Body of pancreas (tissue), 4 donors: ENCODE data around the gene SLC22A23. TPM values are rescaled to one million over a fixed set of nuclear protein-coding genes. Genes with fewer than 3 reads are reported as not detected.

Experiments used
- ATAC-seq: fragments of 150-250 bp; one replicate; pipeline ENCODE4 v1.9.1; 2016
- DNase-seq, 4 donors: peaks; one replicate each; pipeline ENCODE4 v3.0.0-alpha.2; 2019
- H3K27ac ChIP-seq, 4 donors: fragments of 200-600 bp; sonication (generic); 1 replicate in 3 of 4; 2 replicates in 1 of 4; pipeline versions ENCODE4 v1.5.1 to v1.6.1; 2016 to 2019; ENCODE audit warnings: mild to moderate bottlenecking in 1 of 4, mixed read lengths in 1 of 4, moderate library complexity in 1 of 4
- H3K27me3 ChIP-seq, 2 donors: fragments of 200-600 bp; sonication (generic); one replicate each; pipeline ENCODE4 v1.6.0; 2016; ENCODE audit warnings: mild to moderate bottlenecking in 1 of 2
- H3K36me3 ChIP-seq, 2 donors: fragments of 200-600 bp; sonication (generic); replicated peaks in 1 of 2; 2 replicates each; pipeline ENCODE4 v1.5.1; 2016; ENCODE audit warnings: low read depth in 2 of 2; ENCODE audit not compliant: insufficient read depth in 1 of 2
- H3K4me1 ChIP-seq: fragments of 200-600 bp; sonication (generic); one replicate; pipeline ENCODE4 v1.6.0; 2016
- H3K4me3 ChIP-seq, 2 donors: fragments of 200-600 bp; sonication (generic); 1 replicate in 1 of 2; 2 replicates in 1 of 2; pipeline ENCODE4 v1.5.1; 2016 to 2019
- H3K9me3 ChIP-seq, 3 donors: fragments of 200-600 bp; sonication (generic); 1 replicate in 2 of 3; 2 replicates in 1 of 3; pipeline ENCODE4 v1.5.1; 2016
- POLR2A ChIP-seq, 3 donors: fragments of 450-650 bp; IDR thresholded peaks; one replicate each; pipeline ENCODE4 v1.6.1; 2016; ENCODE audit warnings: antibody characterized with exemption in 3 of 3, mild to moderate bottlenecking in 2 of 3
- WGBS, 2 donors: methylation state at CpG; one replicate each; pipeline ENCODE4 v1.1.5; 2017; 5-methylcytosine and 5-hydroxymethylcytosine counted together
- intact Hi-C: fragments of 100-400 bp; cut with DNase I; formaldehyde crosslinking; loops from one replicate; pipeline ENCODE4 v1.15.1; 2023
- total RNA-seq, 2 donors: library from RNA; depleted of rRNA; stranded (reverse); fragments of >200 nt; gene quantifications; one replicate each; pipeline ENCODE4 v1.1.0, GENCODE V29; 2016
- TF ChIP-seq, protein P1 (sequence below), 7 experiments: fragments of 450-650 bp in 4 of 7; fragments of 200-600 bp in 3 of 7; sonication (generic) in 3 of 7; IDR thresholded peaks; one replicate each; pipeline ENCODE4 v1.5.1; 2016 to 2019; ENCODE audit warnings: antibody characterized with exemption in 7 of 7

SLC22A23 gene
- total RNA-seq, 2 donors from 2014 or later = 20.4 to 32.2 TPM

DNA sequence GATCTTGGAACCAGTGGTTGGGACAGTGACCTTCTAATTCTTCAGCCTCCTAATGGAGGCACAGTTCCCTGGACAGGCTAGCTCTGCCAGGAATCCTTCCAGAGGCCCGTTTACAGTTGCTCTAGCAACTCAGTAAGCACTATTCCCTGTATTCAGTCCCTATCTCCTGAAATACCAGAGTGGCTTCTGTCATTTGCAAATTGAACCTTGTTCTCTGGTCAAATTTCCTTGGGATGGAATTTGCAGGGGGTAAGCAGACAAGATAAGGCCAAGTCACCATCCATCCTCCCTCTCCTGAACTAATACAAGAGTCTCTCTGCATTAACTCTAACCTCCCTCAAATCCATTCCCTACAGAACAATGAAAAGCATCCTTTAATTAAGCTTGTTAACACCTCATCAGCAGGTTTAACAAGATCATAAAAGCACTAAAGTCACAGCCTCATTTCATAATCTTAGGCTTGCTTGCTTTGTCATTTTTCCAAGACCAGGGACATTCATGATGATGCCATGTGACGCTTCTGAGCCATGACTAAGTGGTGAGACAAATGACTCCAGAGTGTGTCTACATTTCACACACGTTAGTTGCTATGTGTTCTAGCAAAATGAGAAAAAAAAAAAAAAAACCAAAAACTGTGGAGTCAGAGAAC lies 37.1 kb downstream of the SLC22A23 start:
- Histone ChIP-seq H3K9me3 (no peaks in the 10 kb centered on the region), H3K4me3 (no peak overlapping the region), H3K4me1 (peaks cover 37% of the 10 kb centered on the region), H3K27ac (peak overlapping the region; percentile 2 to 84 (median 73)), H3K36me3 (no peaks in the 10 kb centered on the region), H3K27me3 (no peaks in the 10 kb centered on the region)
- 35% methylated on average over 3 of the region's 3 CpGs for WGBS, 2 donors
- TF ChIP-seq, protein P1, sequence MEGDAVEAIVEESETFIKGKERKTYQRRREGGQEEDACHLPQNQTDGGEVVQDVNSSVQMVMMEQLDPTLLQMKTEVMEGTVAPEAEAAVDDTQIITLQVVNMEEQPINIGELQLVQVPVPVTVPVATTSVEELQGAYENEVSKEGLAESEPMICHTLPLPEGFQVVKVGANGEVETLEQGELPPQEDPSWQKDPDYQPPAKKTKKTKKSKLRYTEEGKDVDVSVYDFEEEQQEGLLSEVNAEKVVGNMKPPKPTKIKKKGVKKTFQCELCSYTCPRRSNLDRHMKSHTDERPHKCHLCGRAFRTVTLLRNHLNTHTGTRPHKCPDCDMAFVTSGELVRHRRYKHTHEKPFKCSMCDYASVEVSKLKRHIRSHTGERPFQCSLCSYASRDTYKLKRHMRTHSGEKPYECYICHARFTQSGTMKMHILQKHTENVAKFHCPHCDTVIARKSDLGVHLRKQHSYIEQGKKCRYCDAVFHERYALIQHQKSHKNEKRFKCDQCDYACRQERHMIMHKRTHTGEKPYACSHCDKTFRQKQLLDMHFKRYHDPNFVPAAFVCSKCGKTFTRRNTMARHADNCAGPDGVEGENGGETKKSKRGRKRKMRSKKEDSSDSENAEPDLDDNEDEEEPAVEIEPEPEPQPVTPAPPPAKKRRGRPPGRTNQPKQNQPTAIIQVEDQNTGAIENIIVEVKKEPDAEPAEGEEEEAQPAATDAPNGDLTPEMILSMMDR (IDR thresholded peaks at IDR 0.05) = no peak
- TF ChIP-seq POLR2A (IDR thresholded peaks at IDR 0.05) = no peak
- DNase-seq (peak in 2 of 4 donors; percentile 45 to 46), ATAC-seq (peak; percentile 54)
- intact Hi-C loops = no loop called here

DNA sequence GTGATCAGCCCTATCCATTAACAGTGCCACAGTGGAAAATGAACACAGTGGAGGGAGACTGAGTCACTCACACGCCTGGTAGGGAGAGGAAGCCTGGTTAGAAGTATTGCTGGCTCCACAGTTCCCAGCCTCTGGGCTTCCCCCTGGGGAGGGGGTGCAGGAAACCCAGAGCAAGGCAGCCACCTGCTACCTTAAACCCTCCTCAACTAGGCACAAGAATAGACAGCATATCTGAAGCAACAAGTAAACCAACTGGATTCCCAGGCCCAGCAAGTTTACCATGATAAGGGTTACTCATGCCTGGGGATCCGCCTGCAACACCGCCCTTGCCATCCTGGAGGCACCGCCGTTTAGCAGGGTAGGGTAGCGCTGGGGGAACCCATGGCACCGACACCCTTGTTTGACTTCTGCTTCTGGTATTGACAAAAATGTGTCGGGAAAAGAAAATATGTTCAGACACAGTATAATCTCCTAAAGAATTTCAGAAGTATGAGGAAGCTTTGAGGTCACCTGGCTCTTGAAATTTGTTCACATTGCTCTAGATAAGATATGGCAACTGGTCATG lies 38.3 kb downstream of the SLC22A23 start:
- H3K36me3 ChIP-seq = no peaks in the 10 kb centered on the region
- ATAC-seq = peak; percentile 79
- H3K4me3 ChIP-seq = no peak overlapping the region
- peaks cover 37% of the 10 kb centered on the region for H3K4me1 ChIP-seq
- DNase-seq = peak; percentile 62 to 74 (median 70)
- intact Hi-C loops = no loop called here
- 20 to 34% methylated on average over 8 of the region's 8 CpGs for WGBS, 2 donors
- peak overlapping the region; percentile 28 to 84 (median 73) for H3K27ac ChIP-seq
- H3K27me3 ChIP-seq = no peaks in the 10 kb centered on the region
- TF ChIP-seq, protein P1 (IDR thresholded peaks at IDR 0.05) = no peak
- no peak for TF ChIP-seq POLR2A (IDR thresholded peaks at IDR 0.05)
- no peaks in the 10 kb centered on the region for H3K9me3 ChIP-seq

DNA sequence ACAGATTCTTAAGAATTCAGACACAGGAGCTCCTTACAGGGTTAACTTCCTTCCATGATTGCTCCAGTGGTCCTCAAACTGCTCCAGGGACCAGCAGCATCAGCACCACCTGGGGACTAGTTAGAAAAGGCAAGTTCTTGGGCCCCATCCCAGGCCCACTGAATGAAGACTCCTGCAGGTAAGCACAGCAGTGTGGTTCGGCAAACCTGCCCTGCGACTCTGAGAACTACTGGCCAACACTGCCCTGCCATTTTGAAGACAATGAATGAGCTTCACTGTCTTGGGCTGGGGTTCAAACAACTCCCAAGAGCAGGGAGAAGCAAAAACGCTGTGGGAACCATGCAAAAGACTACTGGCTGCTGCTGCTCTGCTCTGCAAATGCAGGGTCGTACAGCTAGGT lies 39.4 kb downstream of the SLC22A23 start:
- no peaks in the 10 kb centered on the region for H3K36me3 ChIP-seq
- H3K27ac ChIP-seq = peak overlapping the region in 3 of 4 donors; percentile 63 to 84 (median 83)
- no peaks in the 10 kb centered on the region for H3K27me3 ChIP-seq
- 84 to 85% methylated on average over 4 of the region's 4 CpGs for WGBS, 2 donors
- ATAC-seq = no peak
- H3K4me1 ChIP-seq = peaks cover 37% of the 10 kb centered on the region
- intact Hi-C loops = no loop called here
- DNase-seq = no peak
- H3K4me3 ChIP-seq = no peak overlapping the region
- H3K9me3 ChIP-seq = no peaks in the 10 kb centered on the region
- TF ChIP-seq, protein P1 (IDR thresholded peaks at IDR 0.05) = no peak

DNA sequence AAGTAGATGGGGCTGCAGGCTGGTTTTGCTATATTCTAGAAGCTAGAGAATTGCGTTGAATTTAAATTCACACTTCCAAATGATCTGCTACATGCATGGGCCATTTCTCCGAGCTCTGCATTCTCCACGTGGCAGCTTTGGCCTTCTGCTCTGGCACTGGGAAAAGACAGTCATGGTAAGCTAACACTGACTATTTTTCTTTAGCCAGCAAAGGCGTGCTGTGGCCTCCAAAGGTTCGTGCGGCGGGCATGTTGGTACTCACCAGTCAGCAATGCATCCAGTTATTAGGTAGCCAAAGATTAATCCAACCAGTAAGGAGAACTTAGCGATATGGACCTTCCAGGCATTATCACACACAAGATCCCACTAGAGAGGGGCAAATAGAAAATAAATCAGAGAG lies 41.4 kb downstream of the SLC22A23 start:
- ATAC-seq = no peak
- intact Hi-C loops = no loop called here

More for the DNA sequence above, 41.4 kb downstream of the SLC22A23 start:
- 88 to 92% methylated on average over 8 of the region's 8 CpGs for WGBS, 2 donors
- no peaks in the 10 kb centered on the region for H3K9me3 ChIP-seq
- DNase-seq = no peak
- no peak overlapping the region for H3K4me3 ChIP-seq
- no peak overlapping the region for H3K27ac ChIP-seq
- H3K4me1 ChIP-seq = peaks cover 48% of the 10 kb centered on the region
- no peaks in the 10 kb centered on the region for H3K36me3 ChIP-seq
- no peaks in the 10 kb centered on the region for H3K27me3 ChIP-seq
- TF ChIP-seq, protein P1 (IDR thresholded peaks at IDR 0.05) = no peak
- TF ChIP-seq POLR2A (IDR thresholded peaks at IDR 0.05) = no peak
